RKO (cell line): Measurements from ENCODE around the gene PAK3.

ENCODE experiments used
- DNase-seq: peaks from one replicate; pipeline ENCODE4 v3.0.0-alpha.2; 2016; ENCODE audit warnings: low spot score

The PAK3 gene

DNA sequence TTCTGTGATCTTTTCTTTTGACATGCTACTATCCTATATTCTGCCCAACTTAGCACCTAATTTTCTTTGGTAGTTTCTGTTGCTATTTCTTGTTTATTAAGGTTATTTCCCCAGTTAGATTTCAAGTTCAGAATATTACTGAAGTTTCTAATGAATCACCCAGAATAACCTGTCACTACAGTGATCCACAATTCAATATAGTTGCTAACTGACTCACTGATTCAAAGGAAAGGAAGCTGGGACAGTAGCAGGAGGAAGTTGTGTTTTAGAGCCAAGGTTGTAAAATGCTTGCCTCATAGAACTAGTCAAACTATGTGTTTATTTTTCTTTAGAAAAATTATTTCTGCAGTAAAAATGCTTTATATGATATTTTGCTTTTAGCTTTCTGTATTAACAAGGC, 37.4 kb downstream of the PAK3 start:
- no peak for DNase-seq

DNA sequence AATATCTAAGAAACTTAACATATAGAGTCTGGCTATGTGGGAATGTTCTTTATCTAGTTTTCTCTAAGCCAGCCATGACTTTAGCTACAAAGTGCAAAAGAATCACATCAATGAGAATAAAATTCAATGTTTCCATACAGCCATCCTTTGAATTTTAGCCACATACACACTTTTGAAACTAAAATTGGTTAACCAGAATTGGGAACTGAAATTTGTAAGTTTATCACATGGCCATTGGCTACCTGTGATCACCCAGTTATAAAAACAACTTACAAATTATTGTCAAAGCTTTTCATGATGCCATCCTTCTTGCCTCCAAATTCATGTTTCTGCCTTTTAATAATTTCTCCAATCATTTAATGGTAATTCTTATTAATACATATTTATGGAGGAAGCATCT, 49.9 kb downstream of the PAK3 start:
- DNase-seq = no peak

DNA sequence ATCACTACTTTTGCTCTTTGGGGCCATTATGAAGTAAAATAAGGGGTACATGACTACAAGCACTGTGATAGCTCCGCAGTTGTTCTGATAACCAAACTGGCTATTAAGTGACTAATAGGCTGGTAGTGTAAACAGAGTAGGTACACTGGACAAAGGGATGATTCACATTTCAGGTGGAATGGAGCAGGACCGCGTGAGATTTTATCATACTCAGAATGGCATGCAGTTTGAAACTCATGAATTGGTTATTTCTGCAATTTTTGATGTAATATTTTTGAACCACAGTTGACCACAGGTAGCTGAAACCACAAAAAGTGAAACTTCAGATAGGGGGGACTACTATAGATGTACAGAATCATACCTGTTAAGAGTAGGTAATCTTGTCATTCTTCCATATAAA, 55.8 kb downstream of the PAK3 start:
- DNase-seq = no peak

DNA sequence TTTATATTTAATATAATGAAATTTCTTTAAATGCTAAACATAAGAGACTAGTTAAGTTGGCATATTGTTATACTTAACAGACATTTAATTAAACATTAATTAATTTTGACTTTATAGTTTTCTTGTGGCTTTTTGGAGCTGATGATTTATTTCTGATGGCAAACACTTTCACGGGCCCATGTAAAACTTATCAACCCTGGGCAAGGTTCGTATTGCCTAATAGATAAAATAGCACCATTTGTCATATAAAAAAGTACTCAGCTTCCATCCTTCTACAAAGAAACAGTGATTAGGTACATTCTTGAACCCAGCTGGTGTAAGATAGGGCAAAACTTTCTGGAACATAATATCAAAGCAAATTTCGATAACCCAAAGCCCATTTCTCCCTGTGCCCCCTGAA, 63.2 kb downstream of the PAK3 start:
- DNase-seq = no peak

DNA sequence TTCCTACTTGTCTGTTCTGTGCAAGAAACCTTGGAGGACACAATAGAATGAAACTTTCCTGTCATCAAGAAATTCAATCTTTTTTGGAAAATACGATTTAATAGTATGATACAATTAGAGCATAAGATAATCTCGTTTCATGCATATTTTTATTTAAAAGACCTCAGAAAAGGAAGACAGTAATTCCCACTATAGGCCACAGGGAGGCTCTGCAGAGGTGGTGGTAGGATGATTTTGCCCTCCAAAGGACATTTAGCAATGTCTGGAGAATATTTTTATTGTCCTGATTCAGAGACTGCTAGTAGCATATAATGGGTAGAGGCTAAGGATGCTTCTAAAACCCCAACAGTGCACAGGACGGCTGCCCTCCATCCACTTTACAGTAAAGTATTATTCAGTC, 68.7 kb downstream of the PAK3 start:
- DNase-seq = peak; percentile 48

DNA sequence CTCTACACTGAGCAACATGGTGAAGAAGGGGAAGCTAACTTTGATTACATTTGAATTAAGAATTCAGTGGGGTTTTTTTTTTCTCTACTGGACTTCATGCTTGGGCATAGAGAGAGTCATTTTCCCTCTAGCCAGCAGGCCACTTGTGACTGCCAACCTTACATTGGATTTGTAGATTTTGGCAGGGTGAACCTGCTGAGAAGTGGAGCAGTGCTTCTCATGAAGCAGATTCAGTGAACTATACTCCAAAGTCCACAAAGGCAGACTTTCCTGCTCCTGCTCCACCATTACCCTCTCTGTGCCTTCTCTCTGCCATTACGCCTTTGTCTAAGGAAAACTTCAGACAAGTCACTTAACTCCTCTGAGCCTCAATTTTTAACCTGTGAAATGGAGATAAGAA, 69.9 kb downstream of the PAK3 start:
- no peak for DNase-seq

DNA sequence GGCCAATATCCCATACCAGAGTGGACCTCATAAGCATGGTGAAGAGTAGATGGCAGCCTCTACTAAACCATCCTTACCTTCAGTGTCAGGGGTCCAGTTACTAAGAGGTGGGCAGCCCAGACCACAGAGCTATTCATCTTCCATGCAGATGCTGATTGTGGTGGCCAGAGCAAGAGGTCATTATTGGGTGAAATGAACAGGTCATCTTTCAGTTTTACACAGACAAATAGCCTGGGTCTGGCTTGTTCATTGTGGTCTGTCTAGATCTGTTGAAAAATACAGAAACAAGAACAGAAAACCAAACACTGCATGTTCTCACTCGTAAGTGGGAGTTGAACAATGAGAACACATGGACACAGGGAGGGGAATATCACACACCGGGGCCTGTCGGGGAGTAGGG, 71.3 kb downstream of the PAK3 start:
- DNase-seq = no peak

DNA sequence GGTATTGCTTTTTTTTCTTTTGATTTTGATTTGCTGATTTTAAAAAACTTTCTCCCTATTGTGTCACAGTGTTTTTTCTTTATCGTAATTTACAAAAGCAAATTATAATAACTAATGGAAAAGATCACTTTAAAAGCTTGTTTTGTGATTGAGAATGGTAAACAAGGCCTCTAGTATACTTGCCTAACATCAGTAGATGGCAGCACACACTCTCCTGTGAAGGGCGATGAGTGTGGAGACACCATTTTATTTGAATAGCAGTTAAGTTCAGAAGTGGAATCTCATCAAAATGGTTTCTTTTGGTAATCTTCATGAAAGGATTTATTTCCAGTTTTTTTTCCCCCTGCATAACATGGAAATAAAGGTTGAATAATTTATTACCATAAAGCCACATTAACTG, 72.3 kb downstream of the PAK3 start:
- peak; percentile 57 for DNase-seq

DNA sequence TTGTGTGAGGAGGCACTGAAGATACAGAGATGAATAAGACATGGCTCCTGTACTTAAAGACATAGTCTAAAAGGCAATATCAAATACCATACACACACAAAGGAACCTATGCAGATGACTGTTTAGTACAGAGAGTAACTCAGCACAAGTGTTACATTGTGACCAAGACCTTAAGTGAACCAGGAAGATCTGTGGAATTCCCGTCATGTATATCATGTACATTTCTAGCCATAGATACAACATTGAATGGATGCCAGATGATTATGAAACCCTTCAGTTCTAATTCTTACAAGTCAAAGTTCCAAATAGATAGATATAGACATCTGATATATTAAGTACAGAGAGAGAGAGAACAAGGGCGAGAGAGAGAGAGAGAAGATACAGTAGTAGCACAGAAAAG, 73.2 kb downstream of the PAK3 start:
- DNase-seq = no peak

DNA sequence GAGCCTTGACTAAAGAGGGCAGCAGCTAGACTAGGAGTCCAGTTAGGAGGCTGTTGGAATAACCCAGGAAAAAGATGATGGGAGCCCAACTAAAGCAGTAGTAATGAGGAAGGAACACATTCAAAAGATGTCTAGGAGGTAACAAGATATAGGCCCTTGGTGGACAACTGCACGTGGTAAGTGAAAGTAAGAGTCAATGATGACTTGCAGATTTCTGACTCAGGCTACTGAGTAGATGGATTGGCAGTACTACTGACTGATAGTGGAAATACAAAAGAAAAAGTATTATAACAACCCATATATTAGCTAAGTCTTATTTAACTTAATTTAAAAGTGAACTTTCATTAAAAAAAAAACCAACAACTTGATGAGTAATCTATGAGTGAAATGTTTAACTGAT, 74.0 kb downstream of the PAK3 start:
- peak; percentile 4 for DNase-seq

DNA sequence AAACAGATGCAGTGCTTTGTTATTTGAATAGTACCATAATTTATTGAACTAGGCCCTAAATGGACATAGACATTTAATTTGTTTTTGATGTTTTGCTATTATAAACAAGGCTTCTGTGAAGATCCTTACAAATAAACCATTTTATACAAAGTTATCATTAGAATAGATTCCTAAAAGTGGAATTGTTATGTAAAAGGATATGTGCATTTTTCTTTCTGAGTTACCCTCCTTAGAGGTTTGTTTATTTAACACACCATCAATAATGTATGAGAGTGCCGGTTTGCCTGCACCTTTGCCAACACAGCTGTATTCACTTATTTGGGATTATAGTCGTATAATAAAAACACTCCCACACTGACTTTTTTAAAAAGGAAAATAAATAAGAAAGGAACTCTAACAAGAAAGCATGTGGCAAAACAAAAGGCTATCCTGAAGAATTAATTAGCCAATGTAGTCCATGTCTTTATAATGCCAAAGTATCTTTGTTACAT, 84.8 kb downstream of the PAK3 start:
- DNase-seq = no peak

DNA sequence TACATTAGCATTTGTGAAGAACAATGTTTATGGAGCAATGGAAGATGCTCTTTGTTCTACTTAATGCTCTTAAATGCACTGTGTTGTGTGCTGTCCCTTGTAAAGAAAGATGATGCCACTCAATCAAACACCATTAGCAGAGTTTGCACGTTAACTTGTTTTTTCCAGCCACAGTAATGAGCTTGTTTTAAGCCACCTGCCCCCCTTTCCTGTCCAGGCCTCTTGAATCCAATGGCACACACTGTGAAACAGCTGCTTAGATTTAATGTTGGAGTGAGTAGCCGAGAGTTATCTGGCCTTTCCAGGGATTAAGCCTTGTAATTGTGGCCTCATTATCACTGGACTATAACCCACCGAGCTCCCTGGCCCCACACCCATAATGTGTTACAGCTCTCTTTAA, 86.0 kb downstream of the PAK3 start:
- no peak for DNase-seq

DNA sequence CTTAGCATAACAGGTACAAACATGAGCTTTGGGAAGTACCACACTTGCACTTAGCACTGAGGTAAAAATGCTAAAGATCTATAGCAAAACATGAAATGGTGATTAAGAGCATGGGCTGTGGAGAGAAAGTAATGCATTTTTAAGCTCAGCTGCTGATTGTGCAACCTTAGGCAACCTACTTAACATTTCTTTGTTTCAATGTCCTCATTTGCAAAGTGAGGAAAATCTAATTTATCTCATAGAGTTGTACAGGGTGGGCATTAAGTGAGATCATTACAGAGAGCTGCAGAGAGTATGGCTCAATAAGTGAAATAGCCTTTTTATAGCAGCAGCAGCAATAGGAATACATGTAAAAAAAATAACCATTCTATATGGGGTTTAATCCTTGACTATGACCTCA, 87.0 kb downstream of the PAK3 start:
- no peak for DNase-seq

DNA sequence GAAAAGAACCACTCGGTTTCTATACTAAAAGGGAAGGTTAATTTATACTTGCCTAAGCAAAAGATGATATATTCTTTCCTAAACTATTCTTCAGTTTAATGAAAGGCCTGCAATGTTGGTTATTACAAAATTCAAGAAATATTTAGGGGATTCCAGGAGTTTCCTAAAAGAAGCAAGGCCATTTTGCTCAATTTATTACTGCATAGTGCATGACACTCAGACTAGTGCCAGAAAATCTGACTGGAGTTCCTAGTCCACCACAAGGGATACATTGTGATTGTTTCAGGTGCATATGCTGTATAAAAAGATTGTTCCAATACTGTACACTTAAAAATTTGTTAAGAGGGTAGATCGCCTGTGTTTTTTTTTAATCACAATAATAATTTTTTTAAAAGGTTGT, 95.6 kb downstream of the PAK3 start:
- no peak for DNase-seq

DNA sequence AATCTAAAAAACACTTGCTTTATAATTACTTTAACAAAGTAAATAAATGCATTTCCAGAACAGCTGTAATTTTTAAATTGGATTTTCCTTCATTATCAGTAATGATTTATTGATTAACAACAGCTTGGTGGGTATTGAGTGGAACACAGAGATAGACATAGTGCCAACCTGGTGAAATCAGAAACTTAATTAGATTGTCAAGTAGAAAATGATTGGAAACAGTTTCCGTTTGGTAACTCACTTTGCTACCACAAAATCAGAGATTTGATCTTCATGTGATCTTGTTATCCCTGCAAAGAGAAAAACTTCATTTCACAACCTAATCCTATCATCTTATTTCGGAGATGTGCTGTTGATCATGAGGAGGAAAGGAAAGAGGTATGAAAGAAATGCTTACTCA, 103.5 kb downstream of the PAK3 start:
- DNase-seq = no peak

DNA sequence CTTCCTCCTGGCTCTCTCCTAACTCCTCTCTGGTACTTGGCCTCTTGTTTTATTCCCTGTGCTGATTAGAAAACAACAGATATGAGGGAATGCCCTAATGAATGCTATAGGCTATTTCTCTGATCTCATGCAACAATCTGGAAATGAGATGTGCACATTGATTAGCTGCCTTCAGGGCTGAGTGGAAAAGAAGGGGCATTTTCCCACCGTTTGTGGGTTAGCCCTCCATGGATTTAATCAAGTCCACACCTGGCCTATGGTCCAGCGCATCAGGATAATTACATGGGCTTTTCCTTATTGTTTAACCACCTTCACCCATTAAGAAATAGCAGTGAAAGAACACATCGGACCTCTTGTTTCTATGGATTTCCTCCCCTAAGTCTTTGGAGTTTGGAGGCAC, 104.3 kb downstream of the PAK3 start:
- no peak for DNase-seq

DNA sequence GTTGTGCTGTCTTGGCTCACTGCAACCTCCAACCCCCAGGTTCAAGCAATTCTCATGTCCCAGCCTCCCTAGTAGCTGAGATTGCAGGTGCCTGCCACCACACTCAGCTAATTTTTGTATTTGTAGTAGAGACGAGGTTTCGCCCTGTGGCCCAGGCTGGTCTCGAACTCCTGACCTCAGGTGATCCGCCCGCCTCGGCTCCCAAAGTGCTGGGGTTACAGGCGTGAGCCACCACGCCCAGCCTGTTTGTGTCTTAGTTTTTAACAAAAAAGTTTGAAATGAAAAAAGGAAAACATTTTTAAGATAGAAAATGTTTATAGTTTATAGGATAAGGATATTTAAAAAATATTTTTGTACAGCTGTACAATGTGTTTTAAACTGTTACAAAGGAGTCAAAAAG, 111.9 kb downstream of the PAK3 start:
- no peak for DNase-seq

DNA sequence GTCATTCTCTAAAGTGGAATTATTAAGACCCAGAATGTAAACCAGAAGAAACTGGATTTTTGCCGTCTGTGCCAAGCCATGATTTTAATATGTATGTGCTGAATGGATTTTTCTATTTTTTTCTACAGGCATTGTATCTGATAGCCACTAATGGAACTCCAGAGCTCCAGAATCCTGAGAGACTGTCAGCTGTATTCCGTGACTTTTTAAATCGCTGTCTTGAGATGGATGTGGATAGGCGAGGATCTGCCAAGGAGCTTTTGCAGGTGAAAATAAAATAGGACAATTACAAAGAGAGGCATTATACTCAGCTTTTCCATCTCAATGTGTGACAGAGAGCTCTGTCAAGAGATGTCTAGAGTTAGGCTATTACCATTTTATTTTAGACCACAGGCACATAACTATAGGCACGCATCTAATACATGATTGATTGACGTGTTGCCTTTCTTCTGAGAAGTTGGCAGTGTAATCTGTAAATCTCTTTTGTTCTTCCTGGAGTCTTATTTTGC, 120.4 kb downstream of the PAK3 start:
- no peak for DNase-seq

DNA sequence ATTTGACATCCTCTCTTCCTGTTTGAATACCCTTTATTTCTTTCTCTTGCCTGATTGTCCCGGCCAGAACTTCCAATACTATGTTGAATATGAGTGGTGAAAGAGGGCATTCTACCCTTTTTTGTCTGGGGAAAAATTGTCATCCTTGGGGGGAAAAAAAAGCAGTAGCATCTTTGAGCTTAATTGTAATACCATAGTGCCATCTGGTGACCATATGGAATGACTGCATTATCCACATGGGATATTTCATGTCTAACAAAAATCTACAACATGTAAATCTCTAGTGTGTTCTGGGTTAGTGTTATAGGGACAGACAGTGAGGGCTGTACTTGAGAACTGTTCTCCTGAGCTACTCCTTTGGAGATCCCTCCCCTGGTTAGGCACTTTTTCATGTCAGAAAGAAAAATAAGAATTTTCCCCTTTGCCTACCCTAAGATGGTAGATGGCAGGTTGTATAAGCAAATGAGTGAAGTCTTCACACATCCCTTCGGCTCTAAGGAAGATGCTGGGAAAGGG, 148.3 kb downstream of the PAK3 start:
- DNase-seq = peak; percentile 71

DNA sequence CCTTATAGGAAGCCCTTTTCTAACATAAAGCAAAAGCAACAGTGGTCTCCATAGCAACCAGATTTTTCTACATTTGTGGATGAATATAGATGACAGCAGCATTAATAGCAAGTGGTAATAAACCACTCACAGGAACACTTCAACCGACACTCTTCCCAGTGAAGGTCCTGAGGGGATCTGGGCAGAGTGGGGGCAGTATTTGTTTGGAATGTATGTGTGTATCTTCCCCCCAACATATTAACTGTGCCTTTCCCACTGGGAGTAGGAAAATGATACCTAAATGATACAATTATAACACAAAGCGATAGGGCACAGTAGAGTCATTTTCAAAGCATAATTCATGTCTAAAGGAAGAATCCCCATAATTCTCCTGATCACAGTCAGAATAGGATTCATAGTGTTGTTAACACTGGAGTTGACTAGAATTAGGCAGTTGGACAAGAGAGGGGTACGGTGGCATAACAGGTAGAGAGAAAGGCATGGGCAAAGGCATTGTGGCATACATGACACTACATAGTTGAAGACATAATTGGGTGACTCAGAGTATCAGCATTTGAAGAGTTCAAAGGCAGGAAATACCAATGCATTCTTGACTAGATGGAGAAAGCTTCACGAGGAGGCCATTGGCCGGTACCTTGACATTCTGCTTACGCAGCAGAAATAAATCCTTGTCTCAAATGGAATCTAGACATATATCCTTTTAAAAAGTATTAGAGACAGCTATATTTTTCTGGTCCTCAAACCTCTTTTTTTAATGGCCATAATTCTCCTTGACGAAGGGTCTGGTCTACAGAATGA, 159.1 kb downstream of the PAK3 start:
- no peak for DNase-seq

DNA sequence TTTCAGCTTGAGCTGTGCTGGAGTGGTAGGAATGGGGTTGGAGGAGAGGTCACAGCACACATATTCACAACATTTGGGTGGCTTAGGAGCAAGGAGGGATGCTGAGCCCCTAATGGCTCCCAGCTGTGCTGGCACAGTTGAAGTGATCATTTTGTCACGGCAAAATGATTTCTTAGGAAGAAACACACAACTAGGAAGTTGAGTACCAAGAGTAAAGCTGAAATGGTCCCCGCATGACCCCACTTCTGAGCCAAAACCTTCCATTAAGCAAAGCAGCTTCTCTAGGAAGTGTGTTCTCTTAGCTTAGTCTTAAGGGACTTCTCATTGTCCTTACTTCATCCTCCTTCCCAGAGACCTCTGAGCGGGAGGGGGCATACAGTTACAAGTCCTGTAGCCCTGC, 161.7 kb downstream of the PAK3 start:
- no peak for DNase-seq

DNA sequence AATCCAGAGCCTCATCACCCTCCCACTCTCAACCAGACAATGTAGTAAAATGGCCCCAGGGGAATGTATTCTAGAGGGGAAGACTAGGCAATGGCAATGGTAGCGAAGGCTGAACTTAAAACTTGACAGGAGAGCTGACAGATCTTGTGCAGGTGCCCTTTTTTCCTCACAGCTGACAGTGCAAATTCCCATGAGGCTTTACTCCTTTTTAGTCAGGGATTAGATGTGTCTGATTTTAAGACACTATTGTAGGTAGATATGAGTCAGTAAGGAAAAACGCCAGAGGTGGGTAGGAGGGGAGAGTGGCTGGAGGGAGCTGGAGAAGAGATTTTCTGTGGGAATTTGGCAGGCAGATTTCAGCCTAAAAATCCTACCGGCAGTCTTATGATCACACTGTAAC, 163.6 kb downstream of the PAK3 start:
- DNase-seq = no peak

DNA sequence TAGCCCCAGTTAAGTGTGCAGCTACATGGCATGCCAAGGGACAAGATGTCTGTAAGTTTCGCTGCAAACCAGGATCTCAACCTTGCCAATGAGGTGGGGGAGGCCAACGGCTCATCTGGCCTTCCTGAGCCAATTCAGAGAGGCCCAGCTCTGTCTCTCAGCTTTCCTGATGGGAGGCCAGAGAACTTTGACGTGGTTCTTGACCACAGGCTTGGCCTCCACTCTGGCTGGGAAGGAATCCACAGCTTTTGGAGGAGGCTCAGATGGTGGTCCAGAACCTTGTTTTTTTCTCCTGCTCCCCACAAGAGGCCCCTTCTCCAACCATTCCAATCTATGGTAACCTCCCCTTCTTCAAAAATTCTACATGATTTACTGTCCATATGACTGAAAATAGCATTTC, 164.5 kb downstream of the PAK3 start:
- no peak for DNase-seq

DNA sequence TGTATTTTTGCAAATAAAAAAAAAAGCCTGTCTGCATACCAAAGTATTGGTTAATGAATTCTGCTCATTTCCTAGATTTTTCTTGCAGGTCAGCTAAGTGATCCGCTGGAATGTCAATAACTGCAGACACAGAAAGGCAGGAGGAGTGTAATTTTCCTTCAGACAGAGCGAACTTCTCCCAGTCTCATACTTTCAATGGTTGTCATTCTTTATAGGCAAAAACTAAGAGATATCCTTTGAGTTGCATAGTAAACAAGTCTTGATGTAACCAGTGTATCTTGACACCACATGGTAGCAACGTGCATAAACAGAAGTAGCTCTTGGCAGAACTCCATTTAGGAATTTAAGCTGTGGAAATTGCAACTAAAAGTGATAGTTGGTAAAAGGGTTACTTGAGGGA, 166.1 kb downstream of the PAK3 start:
- no peak for DNase-seq
